ENCODE measurements around the gene GRIA3. TPM values are rescaled to one million over a fixed set of nuclear protein-coding genes. Genes with fewer than 3 reads are reported as not detected.

Gene GRIA3
- total and polyA plus RNA-seq, 5 donors from 2014 or later = not detected

GRCh38 chrX:123331349-123331748 is 147.3 kb downstream of the GRIA3 start:
- H3K4me3 Mint-ChIP-seq = no peak overlapping the region

GRCh38 chrX:123331859-123332258 is 147.8 kb downstream of the GRIA3 start:
- Mint-ChIP-seq H3K27me3 (no peaks in the 10 kb centered on the region), H3K36me3 (no peaks in the 10 kb centered on the region), H3K9me3 (peaks cover 0 to 1% (median 0%) of the 10 kb centered on the region in 7 donors), H3K4me3 (no peak overlapping the region), H3K27ac (peak overlapping the region in 1 of 3 donors; percentile 74), H3K4me1 (no peaks in the 10 kb centered on the region)
- Histone ChIP-seq H3K27ac (ENCODE audit: insufficient read depth, low read length, poor library complexity, severe bottlenecking) (no peak overlapping the region), H3K4me3 (ENCODE audit: low read depth, low read length) (no peak overlapping the region), H3K36me3 (ENCODE audit: control insufficient read depth, insufficient read depth, low read length) (no peaks in the 10 kb centered on the region), H3K27me3 (ENCODE audit: control insufficient read depth, insufficient read depth, low read length) (no peaks in the 10 kb centered on the region), H3K9me3 (ENCODE audit: control insufficient read depth in 2 of 2, low read length in 2 of 2) (no peaks in the 10 kb centered on the region), H3K4me1 (ENCODE audit: control insufficient read depth, insufficient read depth, low read length, poor library complexity, severe bottlenecking) (no peaks in the 10 kb centered on the region)
- ATAC-seq (ENCODE audit: low read depth in 2 of 2) (no peak), DNase-seq (no peak)

More at GRCh38 chrX:123331349-123331748, 147.3 kb downstream of the GRIA3 start:
- ATAC-seq (ENCODE audit: low read depth in 2 of 2) (no peak), DNase-seq (no peak)
- Mint-ChIP-seq H3K27me3 (no peaks in the 10 kb centered on the region), H3K4me1 (no peaks in the 10 kb centered on the region), H3K36me3 (no peaks in the 10 kb centered on the region), H3K27ac (peak overlapping the region in 1 of 3 donors; percentile 74), H3K9me3 (peaks cover 0 to 1% (median 0%) of the 10 kb centered on the region in 7 donors)
- Histone ChIP-seq H3K27me3 (ENCODE audit: control insufficient read depth, insufficient read depth, low read length) (no peaks in the 10 kb centered on the region), H3K27ac (ENCODE audit: insufficient read depth, low read length, poor library complexity, severe bottlenecking) (no peak overlapping the region), H3K36me3 (ENCODE audit: control insufficient read depth, insufficient read depth, low read length) (no peaks in the 10 kb centered on the region), H3K4me3 (ENCODE audit: low read depth, low read length) (no peak overlapping the region), H3K9me3 (ENCODE audit: control insufficient read depth in 2 of 2, low read length in 2 of 2) (no peaks in the 10 kb centered on the region), H3K4me1 (ENCODE audit: control insufficient read depth, insufficient read depth, low read length, poor library complexity, severe bottlenecking) (no peaks in the 10 kb centered on the region)

GRCh38 chrX:123336666-123337065 is 152.6 kb downstream of the GRIA3 start:
- H3K4me1 ChIP-seq (ENCODE audit: control insufficient read depth, insufficient read depth, low read length, poor library complexity, severe bottlenecking) = no peaks in the 10 kb centered on the region
- Mint-ChIP-seq H3K4me1 (no peaks in the 10 kb centered on the region), H3K9me3 (peaks cover 0 to 1% (median 0%) of the 10 kb centered on the region in 7 donors), H3K4me3 (no peak overlapping the region), H3K36me3 (no peaks in the 10 kb centered on the region), H3K27ac (no peak overlapping the region), H3K27me3 (no peaks in the 10 kb centered on the region)
- no peak overlapping the region for H3K4me3 ChIP-seq (ENCODE audit: low read depth, low read length)
- no peak overlapping the region for H3K27ac ChIP-seq (ENCODE audit: insufficient read depth, low read length, poor library complexity, severe bottlenecking)
- ATAC-seq (ENCODE audit: low read depth in 2 of 2) (no peak), DNase-seq (no peak)
- H3K9me3 ChIP-seq (ENCODE audit: control insufficient read depth in 2 of 2, low read length in 2 of 2) = no peaks in the 10 kb centered on the region
- H3K36me3 ChIP-seq (ENCODE audit: control insufficient read depth, insufficient read depth, low read length) = no peaks in the 10 kb centered on the region
- H3K27me3 ChIP-seq (ENCODE audit: control insufficient read depth, insufficient read depth, low read length) = no peaks in the 10 kb centered on the region

- Histone ChIP-seq H3K36me3 (ENCODE audit: control insufficient read depth, insufficient read depth, low read length) (no peaks in the 10 kb centered on the region), H3K27ac (ENCODE audit: insufficient read depth, low read length, poor library complexity, severe bottlenecking) (no peak overlapping the region), H3K4me3 (ENCODE audit: low read depth, low read length) (no peak overlapping the region), H3K4me1 (ENCODE audit: control insufficient read depth, insufficient read depth, low read length, poor library complexity, severe bottlenecking) (no peaks in the 10 kb centered on the region), H3K9me3 (ENCODE audit: control insufficient read depth in 2 of 2, low read length in 2 of 2) (no peaks in the 10 kb centered on the region), H3K27me3 (ENCODE audit: control insufficient read depth, insufficient read depth, low read length) (no peaks in the 10 kb centered on the region)
- Mint-ChIP-seq H3K27me3 (no peaks in the 10 kb centered on the region), H3K36me3 (no peaks in the 10 kb centered on the region), H3K4me3 (no peak overlapping the region), H3K9me3 (peaks cover 0 to 1% (median 0%) of the 10 kb centered on the region in 7 donors), H3K4me1 (no peaks in the 10 kb centered on the region), H3K27ac (no peak overlapping the region)
- ATAC-seq (ENCODE audit: low read depth in 2 of 2) = no peak
- no peak for DNase-seq
Observed at GRCh38 chrX:123337886-123338639, 154.0 kb downstream of the GRIA3 start.

GRCh38 chrX:123339221-123339905 is 155.3 kb downstream of the GRIA3 start:
- H3K9me3 ChIP-seq (ENCODE audit: control insufficient read depth in 2 of 2, low read length in 2 of 2) = no peaks in the 10 kb centered on the region
- H3K36me3 ChIP-seq (ENCODE audit: control insufficient read depth, insufficient read depth, low read length) = no peaks in the 10 kb centered on the region
- no peaks in the 10 kb centered on the region for H3K4me1 ChIP-seq (ENCODE audit: control insufficient read depth, insufficient read depth, low read length, poor library complexity, severe bottlenecking)
- H3K9me3 Mint-ChIP-seq = no peaks in the 10 kb centered on the region
- no peak for ATAC-seq (ENCODE audit: low read depth in 2 of 2)
- H3K27me3 Mint-ChIP-seq = no peaks in the 10 kb centered on the region
- H3K27me3 ChIP-seq (ENCODE audit: control insufficient read depth, insufficient read depth, low read length) = no peaks in the 10 kb centered on the region
- no peak overlapping the region for H3K4me3 ChIP-seq (ENCODE audit: low read depth, low read length)
- H3K27ac ChIP-seq (ENCODE audit: insufficient read depth, low read length, poor library complexity, severe bottlenecking) = no peak overlapping the region
- H3K36me3 Mint-ChIP-seq = no peaks in the 10 kb centered on the region
- H3K4me3 Mint-ChIP-seq = no peak overlapping the region
- no peak for DNase-seq
- no peak overlapping the region for H3K27ac Mint-ChIP-seq
- H3K4me1 Mint-ChIP-seq = no peaks in the 10 kb centered on the region

GRCh38 chrX:123340696-123341095 is 156.6 kb downstream of the GRIA3 start:
- Mint-ChIP-seq H3K27ac (no peak overlapping the region), H3K27me3 (no peaks in the 10 kb centered on the region), H3K36me3 (no peaks in the 10 kb centered on the region), H3K9me3 (peaks cover 0 to 3% (median 0%) of the 10 kb centered on the region in 7 donors), H3K4me3 (no peak overlapping the region), H3K4me1 (no peaks in the 10 kb centered on the region)
- Histone ChIP-seq H3K4me1 (ENCODE audit: control insufficient read depth, insufficient read depth, low read length, poor library complexity, severe bottlenecking) (no peaks in the 10 kb centered on the region), H3K27ac (ENCODE audit: insufficient read depth, low read length, poor library complexity, severe bottlenecking) (no peak overlapping the region), H3K9me3 (ENCODE audit: control insufficient read depth in 2 of 2, low read length in 2 of 2) (no peaks in the 10 kb centered on the region), H3K27me3 (ENCODE audit: control insufficient read depth, insufficient read depth, low read length) (no peaks in the 10 kb centered on the region), H3K4me3 (ENCODE audit: low read depth, low read length) (no peak overlapping the region), H3K36me3 (ENCODE audit: control insufficient read depth, insufficient read depth, low read length) (no peaks in the 10 kb centered on the region)
- DNase-seq (no peak), ATAC-seq (ENCODE audit: low read depth in 2 of 2) (no peak)

- H3K27ac Mint-ChIP-seq = no peak overlapping the region
- H3K27me3 Mint-ChIP-seq = no peaks in the 10 kb centered on the region
- Histone ChIP-seq H3K9me3 (ENCODE audit: control insufficient read depth in 2 of 2, low read length in 2 of 2) (no peaks in the 10 kb centered on the region), H3K27ac (ENCODE audit: insufficient read depth, low read length, poor library complexity, severe bottlenecking) (no peak overlapping the region), H3K4me1 (ENCODE audit: control insufficient read depth, insufficient read depth, low read length, poor library complexity, severe bottlenecking) (no peaks in the 10 kb centered on the region), H3K4me3 (ENCODE audit: low read depth, low read length) (no peak overlapping the region), H3K36me3 (ENCODE audit: control insufficient read depth, insufficient read depth, low read length) (no peaks in the 10 kb centered on the region), H3K27me3 (ENCODE audit: control insufficient read depth, insufficient read depth, low read length) (no peaks in the 10 kb centered on the region)
- H3K9me3 Mint-ChIP-seq = peaks cover 0 to 3% (median 0%) of the 10 kb centered on the region in 7 donors
- H3K4me3 Mint-ChIP-seq = no peak overlapping the region
- ATAC-seq (ENCODE audit: low read depth in 2 of 2) = no peak
- no peak for DNase-seq
- H3K36me3 Mint-ChIP-seq = no peaks in the 10 kb centered on the region
- no peaks in the 10 kb centered on the region for H3K4me1 Mint-ChIP-seq
Observed at GRCh38 chrX:123348468-123348867, 164.4 kb downstream of the GRIA3 start.

Measured in CD4-positive, CD25-positive, alpha-beta regulatory T cell (primary cell).